Caki2 (cell line): ENCODE data around the gene TNRC18. TPM values are rescaled to one million over a fixed set of nuclear protein-coding genes. Genes with fewer than 3 reads are reported as not detected.
"Not testable (repeated sequence)": the region's sequence is repeated elsewhere in the genome, so short reads cannot be mapped to it uniquely, and the experiment has no call there.

Source experiments
- DNase-seq: peaks from one replicate; pipeline ENCODE4 v3.0.0-alpha.2; 2015; ENCODE audit warnings: low read depth
- in situ Hi-C: cut with HindIII; loops from 2 replicates; pipeline ENCODE4 v1.10.0; 2016; ENCODE audit warnings: low sequenced_read_pairs, low pct_unique_long_range_greater_than_20kb, mixed read lengths
- total RNA-seq: library from RNA; depleted of rRNA; stranded (reverse); fragments of >200 nt; shearing (Covaris generic); gene quantifications from 2 replicates; pipeline ENCODE4 v1.2.3, GENCODE V29; 2014; ENCODE audit warnings: low replicate concordance; rRNA removed

TNRC18 gene
- total RNA-seq, 1 experiment from 2014 or later, result 23.3 TPM

- in situ Hi-C loops, result no loop called here
- DNase-seq, result no peak
Measured at GRCh38 chr7:5276611-5277010, 147.0 kb downstream of the TNRC18 start.

- in situ Hi-C loops, DNase-seq: not testable (repeated sequence)
Measured at GRCh38 chr7:5276123-5276522, 147.5 kb downstream of the TNRC18 start.

GRCh38 chr7:5275510-5275909, 148.1 kb downstream of the TNRC18 start:
- in situ Hi-C loops, DNase-seq: not testable (repeated sequence)

- DNase-seq, in situ Hi-C loops: not testable (repeated sequence)
Measured at GRCh38 chr7:5274985-5275431, 148.6 kb downstream of the TNRC18 start.

- DNase-seq, result no peak
- in situ Hi-C loops, result no loop called here
Measured at GRCh38 chr7:5274441-5274840, 149.2 kb downstream of the TNRC18 start.

- DNase-seq, in situ Hi-C loops: not testable (repeated sequence)
Measured at GRCh38 chr7:5273831-5274405, 149.7 kb downstream of the TNRC18 start.

- no peak for DNase-seq
- in situ Hi-C loops, result no loop called here
Measured at GRCh38 chr7:5270788-5271187, 152.8 kb downstream of the TNRC18 start.

GRCh38 chr7:5269992-5270657, 153.5 kb downstream of the TNRC18 start:
- DNase-seq, in situ Hi-C loops: not testable (repeated sequence)

- DNase-seq, in situ Hi-C loops: not testable (repeated sequence)
Measured at GRCh38 chr7:5267829-5268228, 155.8 kb downstream of the TNRC18 start.

- in situ Hi-C loops, result no loop called here
- no peak for DNase-seq
Measured at GRCh38 chr7:5266191-5267028, 157.2 kb downstream of the TNRC18 start.

GRCh38 chr7:5265320-5266190, 158.1 kb downstream of the TNRC18 start:
- in situ Hi-C loops, result no loop called here
- DNase-seq, result no peak

GRCh38 chr7:5263066-5263465, 160.6 kb downstream of the TNRC18 start:
- DNase-seq, in situ Hi-C loops: not testable (repeated sequence)

- in situ Hi-C loops, DNase-seq: not testable (repeated sequence)
Measured at GRCh38 chr7:5260530-5261068, 163.0 kb downstream of the TNRC18 start.

Other genes with a start within 250 kb of the TNRC18 start
- gene WIPI2, start 233.6 kb downstream of the TNRC18 start, total RNA-seq, result 80.4 and 83.1 TPM in 2 replicates
- gene SLC29A4, start 140.9 kb downstream of the TNRC18 start, total RNA-seq, result 23.8 and 30.2 TPM in 2 replicates
- 3.2 and 3.5 TPM in 2 replicates for gene FBXL18, start 90.0 kb upstream of the TNRC18 start, total RNA-seq
- gene ACTB, start 106.8 kb upstream of the TNRC18 start, total RNA-seq, result 820 and 1,008 TPM in 2 replicates
- gene FSCN1, start 169.0 kb upstream of the TNRC18 start, total RNA-seq, result 509 and 560 TPM in 2 replicates